Fibroblast of skin of abdomen (primary cell): ENCODE data around the gene TSPAN18.

Experiments
- DNase-seq: peaks from one replicate; pipeline ENCODE4 v3.0.0-alpha.2; 2013

TSPAN18 gene

DNA sequence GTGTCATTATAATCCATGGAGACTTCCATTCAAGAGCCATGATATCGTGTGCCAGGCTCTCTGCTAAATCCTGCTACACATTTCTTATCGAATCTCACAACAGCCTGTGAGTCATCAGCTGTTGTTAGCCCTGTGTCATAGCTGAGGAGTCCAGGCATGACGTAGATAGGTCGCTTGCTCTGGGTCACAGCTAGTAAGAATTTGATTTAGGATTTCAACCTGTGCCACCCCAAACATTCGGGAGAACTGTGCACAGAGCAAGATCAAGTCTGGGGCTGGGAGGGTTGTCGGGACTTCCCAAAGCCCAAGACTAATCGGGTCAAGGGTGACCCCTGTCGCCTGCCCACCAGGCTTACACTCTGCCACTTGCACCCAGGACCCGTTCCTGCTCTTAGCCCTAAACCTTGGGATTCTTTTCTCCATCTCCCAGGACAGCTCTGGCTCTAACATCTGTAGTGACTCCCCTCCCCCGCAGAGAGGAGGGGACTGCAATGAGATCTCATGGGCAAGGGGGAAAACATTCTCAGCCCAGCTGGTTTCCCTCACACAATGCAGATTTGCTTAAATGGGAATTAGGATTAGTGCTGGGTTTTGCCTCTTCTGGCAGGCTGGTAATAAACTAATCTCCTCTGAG, 34.3 kb downstream of the TSPAN18 start:
- DNase-seq: peak; percentile 84

DNA sequence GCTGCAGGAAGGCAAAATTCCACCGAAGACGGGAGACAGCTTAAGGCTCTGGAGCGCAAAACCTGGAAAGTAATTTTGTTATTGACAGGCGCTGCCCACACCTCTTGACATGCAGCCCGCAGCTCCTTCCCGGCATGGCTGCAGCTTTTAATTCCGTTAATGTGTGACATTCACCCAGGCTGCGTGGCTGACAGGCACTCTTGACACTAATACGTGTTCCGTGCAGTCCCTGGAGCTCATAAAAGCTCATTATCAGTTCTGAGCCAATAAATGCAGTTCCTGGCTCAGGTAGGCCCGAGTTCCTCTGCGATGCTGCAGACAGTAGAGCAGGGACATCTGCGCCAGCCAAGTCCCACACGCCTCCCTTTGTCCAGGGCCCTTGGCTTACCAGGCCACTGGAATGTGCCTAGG, 34.8 kb downstream of the TSPAN18 start:
- DNase-seq: no peak

DNA sequence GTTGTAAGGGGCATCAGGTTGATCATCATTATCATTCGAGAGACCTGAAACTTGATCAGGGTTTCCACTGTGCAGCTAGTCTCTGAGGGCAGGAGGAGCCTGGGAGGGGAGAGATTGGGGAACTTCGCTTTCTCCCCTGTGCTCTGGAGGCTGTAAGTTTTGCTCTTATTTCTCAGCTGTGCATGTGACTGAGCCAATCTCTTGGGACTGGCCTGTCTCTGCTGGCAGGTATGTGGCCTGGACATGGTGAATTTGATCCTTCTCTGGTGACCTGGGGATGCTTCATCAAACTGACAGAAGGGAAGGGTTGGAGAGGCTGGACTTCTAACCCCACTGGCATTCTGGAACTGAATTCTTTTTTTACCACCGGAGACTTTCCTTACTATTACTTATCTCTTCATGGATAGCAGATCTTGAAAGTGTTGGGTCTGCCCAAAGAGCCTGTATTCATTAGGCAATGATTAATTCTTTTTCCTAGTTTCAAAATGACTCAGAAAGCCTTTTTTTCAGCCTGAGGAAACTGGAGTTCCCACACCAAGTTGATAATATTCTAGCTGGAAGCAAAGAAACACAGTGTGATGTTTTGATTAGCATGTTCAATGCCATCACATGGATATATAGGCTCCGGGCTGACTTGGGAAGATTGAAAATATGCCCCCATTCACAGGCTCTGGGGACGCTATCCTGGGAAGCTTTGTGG, 36.5 kb downstream of the TSPAN18 start:
- no peak for DNase-seq

DNA sequence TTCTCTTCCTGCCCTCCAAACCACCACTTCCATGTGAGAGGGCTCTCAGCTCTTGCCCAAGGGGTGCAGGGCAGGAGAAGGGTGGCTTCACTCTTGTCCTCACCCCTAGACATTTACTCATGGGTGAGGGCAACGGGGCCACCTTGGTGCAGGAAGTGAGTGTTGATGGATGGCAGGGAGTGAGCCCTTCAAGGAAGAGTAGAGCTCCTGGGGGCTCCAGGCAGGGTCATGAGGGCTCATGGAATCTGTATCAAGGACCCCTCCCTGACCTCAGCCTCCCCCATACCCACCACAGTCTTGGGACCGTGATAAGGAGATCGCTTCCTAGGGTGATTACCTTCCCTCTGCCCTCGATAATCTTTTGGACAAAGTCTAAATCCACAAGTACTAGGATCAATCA, 37.8 kb downstream of the TSPAN18 start:
- no peak for DNase-seq

DNA sequence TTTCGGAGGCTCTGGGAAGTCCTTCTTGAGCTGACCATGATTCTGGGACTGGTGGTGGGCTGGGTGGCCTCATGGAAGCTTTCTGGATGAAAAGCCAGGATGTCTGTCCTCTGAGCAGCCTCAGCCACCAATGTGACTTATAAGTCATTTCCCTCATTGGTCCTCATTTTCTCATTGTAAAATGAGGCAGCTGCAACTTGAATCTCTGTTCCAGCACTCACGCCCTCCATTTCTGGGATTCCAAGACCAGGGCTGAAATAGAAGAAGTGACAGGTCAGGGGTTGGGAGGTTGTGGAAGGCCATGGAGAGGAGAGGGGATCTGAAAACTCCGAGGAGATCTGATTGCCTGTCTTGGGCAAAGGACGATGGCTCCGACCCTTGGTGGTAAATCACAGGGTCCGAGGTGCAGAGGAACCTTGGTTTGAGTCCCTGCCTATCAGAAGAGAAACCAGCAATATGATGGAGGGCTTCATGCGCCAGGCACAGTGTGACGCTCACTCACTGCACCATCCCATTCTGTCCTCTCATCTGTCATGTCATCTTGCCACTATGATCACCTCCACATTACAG, 38.3 kb downstream of the TSPAN18 start:
- no peak for DNase-seq

DNA sequence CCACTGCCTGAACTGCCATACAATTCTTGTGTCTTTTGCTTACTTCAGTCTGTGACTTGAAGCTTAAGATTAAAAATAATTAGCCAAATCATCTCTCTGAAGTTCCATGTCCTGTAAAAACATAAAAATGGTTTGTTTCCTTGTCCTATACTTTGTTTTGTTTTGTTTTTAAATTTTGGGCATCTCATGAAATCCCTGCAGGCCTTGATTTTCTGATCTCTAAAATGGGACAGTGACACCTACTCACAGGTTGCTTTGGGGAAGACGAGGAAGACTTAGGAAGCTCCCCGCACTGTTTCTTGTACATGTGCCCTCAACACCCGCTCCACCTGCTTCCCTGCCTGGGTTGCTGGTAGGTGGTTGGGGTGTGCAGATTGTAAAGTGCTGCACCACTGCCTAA, 38.9 kb downstream of the TSPAN18 start:
- no peak for DNase-seq

DNA sequence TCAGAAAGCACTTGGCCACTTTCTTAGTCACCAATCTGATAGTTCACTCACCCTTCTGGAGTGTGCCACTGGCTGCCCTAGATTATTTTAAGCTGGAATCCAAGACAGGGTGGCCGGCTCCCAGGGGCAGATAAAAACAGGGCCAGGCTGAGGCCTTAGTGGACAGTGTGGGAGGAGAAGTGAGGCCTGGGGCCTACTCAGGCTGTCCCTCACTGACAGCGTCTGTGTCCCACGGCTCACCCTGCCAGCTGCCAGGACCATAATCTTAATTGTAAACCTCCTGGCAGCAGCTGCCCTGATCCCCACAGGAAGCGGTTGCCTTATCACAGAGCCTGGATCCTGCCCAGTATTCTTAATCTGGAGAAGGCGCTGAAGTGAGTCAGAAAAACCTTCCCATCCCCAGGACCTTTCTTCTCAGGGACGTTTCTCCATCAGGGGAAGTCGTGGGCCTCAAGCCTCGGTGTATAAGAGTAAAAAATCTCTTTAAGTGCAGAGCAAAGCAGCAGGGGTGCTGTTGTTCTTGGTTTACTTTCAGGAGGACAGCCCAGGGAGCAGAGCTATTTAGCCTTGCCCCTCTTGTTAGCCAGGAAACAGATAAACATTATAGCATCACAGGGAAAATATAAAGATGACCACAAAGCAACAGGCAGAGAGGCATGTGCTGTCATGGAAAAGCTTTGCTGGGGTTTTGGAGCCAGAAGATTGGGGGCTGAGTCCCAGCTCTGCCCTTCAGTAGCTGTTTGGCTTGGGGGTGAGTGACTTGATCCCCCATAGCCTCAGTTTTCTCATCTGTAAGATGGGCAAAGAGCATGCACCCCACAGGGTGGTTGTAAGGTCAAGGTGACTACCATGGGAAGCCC, 39.6 kb downstream of the TSPAN18 start:
- DNase-seq: peak; percentile 67

DNA sequence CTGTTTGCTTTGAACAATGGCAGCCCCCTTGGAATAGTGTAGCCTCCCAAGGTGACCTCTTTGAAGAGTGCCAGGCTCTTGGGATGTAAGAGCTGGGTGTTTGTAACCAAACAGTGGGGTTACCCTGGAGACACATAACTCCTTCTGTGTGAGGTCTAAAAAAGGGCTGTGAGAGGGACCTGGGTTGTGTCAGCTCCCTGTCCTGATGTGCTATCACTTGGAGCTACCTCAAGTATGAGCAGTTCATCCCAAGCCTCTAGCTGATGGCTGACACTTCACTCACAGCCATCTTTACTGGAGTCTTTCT, 40.2 kb downstream of the TSPAN18 start:
- DNase-seq: no peak

DNA sequence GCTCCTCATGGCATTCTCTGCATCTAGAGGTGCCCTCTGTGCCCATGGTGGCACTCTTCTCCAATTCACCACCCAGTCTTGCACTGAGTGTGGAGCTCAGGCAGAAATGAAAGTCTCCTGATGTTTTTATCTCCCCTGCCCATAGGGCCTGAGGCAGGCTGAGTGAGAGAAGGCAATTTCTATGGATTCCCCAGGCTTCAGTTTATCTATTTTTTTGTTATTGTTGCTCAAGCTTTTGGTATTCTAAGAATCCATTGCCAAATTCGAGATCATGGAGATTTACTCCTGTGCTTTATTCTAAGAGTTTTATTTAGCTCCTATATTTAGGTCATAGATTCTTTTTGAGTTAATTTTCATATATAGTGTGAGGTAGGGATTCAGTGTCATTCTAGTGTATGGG, 40.7 kb downstream of the TSPAN18 start:
- peak; percentile 48 for DNase-seq

DNA sequence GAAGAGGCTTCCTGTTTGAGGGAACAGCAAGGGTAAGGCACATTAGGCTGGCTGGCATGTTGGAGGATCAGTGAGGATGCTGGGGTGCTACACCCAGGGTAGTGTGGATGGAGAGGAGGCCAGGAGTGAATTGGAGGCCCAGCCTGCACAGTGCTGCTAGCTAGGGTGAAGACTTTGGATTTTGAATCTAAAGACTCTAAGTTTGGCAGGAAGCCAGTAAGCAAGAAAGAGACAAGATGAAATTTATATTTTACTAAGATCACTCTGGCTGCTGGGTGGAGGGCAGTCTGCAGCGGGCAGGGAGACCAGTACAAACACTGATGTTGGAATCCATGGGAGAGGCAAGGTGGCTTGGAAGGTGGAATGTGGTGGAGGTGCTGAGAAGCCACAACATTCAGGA, 43.6 kb downstream of the TSPAN18 start:
- no peak for DNase-seq

DNA sequence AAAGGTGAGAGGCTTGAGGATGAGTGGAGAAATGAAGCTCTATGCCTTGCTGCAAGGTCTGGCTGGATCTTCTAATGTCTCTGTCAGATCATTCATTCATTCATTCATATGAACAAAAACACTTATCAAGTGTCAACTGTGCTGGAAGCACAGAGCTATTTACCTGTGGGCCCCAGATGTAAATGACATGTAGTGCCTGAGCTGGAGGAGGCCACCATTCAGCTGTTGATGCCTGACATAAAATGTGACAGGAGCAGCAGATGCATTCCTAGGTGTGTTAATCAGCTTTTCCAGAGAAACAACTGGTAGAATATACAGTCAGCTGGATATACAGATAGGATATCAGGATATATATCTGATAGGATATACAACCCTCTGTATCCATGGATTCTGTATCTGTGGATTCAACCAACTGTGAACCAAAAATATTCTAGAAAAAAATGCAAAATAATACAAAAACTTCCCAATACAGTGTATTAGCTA, 44.5 kb downstream of the TSPAN18 start:
- DNase-seq: no peak

DNA sequence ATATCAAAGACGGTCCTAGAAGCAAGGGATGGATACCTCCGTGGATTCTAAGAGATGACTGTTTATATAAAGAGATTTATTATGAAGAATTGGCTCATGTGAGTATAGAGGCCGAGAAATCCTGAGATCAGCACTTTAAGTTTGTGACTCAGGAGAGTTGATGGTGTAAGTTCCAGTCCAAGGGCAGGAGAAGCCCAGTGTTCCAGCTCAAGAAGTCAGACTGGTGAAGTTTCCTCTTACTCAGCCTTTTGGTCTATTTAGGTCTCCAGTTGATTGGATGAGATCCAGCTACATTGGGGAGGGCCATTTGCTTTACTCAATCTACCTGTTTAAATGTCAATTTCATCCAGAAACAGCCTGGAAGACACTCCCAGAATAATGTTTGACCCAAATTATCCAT, 45.1 kb downstream of the TSPAN18 start:
- no peak for DNase-seq

DNA sequence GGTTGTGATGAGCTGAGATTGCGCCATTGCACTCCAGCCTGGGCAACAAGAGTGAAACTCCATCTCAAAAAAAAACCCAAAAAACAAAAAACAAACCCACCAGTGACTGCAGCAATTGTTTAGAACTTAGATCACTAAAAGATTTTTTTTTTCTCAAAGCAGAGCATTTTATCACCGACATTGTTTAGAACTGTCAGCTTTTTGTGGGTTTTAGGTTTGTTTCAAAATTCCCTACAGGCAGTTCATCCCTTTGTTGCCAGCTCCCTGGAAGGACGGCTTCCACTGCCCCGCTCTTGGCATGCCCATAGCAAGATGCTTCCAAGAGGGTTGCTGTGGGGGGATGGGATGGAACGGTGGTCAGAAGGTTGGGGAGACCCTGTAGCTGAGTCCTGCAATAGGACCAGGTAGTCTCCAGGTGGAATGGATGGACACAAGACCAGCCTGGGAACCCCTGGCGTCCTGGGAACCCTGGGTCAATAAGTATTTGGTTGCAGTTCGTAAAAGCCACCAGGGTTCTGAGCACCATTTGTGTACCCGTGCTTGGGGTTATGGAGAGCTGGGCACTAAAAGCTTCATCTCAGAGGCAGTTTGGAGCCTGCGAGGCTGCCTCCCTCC, 46.7 kb downstream of the TSPAN18 start:
- DNase-seq: no peak

DNA sequence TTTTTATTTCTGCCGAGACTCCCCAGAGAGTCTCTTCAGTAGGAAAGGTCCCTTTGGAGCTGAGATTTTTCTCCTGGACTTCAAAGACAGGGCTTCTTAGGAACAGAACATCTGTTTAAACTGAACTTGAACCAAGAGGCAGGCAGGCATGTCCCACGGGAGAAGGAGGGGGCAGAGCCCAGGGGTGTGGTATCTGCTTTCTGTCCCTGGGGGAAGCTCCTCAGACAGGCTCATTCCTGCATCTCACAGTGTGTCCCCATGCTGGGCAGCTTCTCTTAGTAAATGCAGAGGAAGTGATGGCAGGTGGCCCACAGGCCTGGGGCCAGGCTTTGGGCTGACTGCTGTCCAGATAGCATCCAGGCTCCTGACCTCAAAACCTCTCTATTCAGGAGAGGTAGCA, 47.3 kb downstream of the TSPAN18 start:
- no peak for DNase-seq

DNA sequence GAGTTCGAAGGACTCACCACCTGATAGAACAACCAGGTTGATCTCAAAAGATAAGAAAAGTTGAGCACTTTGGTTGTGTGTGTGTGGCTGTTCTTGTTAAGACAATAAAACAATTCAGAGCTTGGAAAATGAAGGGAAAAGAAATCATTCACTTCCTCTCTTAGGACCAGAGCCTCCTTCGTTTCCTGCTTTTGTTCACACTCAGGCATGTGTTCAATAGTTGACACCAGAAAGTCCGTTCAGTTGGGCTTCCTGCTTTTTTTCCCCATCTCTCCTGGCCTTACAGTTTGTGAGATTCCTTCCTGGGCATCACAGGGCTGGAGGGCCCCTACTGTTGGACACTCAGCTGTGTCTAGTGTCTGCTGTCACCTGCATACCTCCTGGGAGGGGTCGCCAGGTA, 48.0 kb downstream of the TSPAN18 start:
- DNase-seq: no peak

DNA sequence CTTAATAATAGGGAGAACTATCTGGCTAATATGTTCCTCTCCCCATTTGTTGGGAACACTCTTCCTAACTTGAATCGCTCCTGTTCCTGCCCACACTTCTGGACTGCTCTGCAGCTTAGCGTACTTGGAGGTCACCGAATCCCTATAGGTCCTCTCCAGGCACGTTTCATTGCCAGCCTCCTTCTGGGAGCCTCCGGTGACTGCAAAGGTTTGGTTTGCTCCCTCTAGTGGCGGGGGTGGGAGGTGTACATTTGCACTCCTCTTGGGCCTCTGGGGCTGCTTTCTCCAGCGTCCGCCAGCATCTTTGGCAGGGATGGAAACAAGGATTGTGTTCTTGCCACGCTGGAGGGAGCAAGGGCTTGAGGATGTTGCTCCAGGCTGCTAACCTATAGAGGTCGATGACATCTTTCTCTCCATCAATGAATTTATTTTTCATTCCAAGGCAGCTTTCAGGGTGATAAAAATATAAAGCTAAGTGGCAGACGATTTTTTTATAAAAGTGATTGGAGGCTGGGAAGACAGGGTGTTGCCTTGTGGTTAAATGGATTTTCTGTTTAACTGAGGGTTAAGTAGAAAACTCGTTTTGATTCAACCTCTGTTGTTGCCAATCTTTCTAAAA, 48.7 kb downstream of the TSPAN18 start:
- DNase-seq: peak; percentile 45

DNA sequence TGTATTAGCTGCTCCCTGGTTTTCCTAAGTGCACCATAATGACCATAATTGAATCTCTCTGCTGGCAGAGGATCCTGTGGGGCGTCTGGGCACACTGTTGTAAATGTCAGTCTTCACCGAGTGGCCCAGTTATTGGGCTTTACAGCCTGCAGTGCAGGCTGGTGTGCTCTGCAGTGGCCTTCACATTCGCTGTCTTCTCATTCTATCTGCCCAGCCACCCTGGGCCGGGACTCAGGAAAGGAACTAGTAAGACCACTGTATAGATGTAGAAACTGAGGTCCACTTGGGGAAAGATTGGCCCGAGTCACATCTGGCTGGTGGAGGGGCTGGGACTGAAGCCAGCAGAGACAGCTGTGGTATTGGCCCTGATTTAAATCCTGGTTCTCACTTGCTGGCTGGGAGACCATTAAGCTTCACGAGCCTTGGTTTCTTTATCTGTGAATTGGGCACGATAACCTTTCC, 49.3 kb downstream of the TSPAN18 start:
- no peak for DNase-seq

DNA sequence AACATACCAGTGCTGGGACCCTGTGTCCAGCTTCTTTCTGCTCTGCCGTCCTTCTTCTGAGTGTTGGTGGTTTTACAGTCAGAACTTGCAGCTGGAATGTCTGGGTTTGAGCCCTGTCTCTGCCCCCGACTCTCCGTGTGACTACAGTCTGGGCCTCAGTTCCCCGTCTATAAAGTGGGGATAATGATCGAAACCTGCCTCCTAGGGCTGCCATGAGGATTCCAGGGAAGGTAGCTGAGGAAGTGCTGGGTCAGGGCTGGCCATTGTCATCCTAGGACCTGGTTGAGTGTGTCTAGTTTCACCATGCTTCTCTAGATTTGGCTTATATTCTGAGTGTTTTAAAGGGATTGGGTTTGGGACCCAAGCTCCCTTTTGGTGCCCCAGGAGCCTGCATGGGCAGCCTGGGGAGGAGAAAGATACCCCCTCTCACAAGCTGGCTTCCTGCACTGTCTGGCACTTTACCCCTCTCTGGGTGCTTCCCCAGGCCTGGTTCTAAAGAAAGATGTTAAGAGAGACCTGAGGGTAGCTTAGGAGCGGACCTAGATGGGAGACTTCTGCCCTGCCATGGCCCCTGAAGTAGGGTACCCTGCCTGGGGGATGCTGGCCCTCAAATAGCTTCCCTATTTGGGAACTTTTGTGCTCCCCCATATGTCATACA, 49.9 kb downstream of the TSPAN18 start:
- DNase-seq: no peak

DNA sequence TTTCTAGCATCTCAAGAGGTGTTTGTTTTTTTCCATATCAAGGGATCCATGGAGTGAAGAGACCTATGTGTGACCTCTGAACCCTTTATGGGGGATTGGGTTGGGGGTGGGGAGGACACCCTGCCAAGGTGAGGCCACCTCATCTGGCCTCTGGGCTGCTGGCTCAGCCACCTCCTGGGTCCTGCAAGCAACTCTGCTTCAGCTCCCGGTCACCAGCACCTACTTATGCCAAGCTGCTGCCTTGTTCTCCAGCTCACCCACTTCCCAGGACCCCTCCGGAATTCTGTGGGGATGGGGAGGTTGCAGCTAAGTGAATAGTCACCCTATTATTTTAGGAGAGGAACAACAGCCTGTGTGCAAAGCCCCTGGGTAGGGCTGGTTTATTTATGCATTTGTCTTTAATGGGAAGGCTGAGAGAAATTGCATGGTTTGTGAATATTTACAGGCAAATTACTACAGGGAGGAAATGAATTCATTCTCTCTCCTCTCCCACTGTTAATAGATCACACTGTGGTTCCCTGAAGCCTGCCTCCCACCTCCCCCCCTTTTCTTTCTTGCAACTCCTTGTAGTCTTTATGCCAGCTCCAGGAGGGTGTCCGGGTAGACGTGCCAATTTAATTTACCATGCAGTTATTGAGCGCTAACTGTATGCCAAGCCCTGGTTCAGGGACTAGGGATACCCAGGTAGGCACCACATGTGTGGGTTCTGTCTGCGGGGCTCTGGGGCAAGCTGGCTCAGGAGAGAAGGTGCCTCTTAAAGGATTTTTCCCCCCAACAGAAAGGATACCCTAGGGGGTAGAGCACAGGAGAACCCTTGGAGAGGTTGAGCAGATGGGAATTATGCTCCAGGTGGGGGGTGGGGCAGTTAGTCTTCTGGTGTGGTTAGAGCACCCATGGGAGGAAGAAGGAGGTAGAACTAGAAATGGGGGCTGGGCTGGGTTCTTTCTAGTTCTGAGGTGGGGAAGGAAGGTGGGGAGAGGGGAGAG, 50.7 kb downstream of the TSPAN18 start:
- no peak for DNase-seq
